Measurements from ENCODE around the gene LCN6. TPM values are rescaled to one million over a fixed set of nuclear protein-coding genes. Genes with fewer than 3 reads are reported as not detected.

Gene LCN6
- total and polyA plus RNA-seq, 2 of the 13 experiments (the other 11 are each of a cell fraction or from before 2014, with no cell fraction given): not detected

GRCh38 chr9:136793086-136793946 is 45.0 kb upstream of the LCN6 start (continued):
- peak; percentile 90 for TF ChIP-seq ZBTB38 (CRISPR knock-in tag; IDR thresholded peaks at IDR 0.05)
- TF ChIP-seq POLR2AphosphoS5 (IDR thresholded peaks at IDR 0.05; ENCODE audit: low read depth, low read length): peak; percentile 84
- TF ChIP-seq HOMEZ (CRISPR knock-in tag; IDR thresholded peaks at IDR 0.05; ENCODE audit: low read depth): peak; percentile 29; the same call in 1 of the 2 replicates
- TF ChIP-seq ZNF703 (CRISPR knock-in tag; IDR thresholded peaks at IDR 0.05; ENCODE audit: borderline replicate concordance): no peak
- TF ChIP-seq HBP1 (CRISPR knock-in tag; IDR thresholded peaks at IDR 0.05; ENCODE audit: low read depth): no peak
- TF ChIP-seq BATF2 (CRISPR knock-in tag; IDR thresholded peaks at IDR 0.05): no peak; the same call in 1 of the 2 replicates
- peak; percentile 83; the same call in 1 of the 2 replicates for TF ChIP-seq ZC3H13 (CRISPR knock-in tag; IDR thresholded peaks at IDR 0.05)
- no peak for TF ChIP-seq ISX (CRISPR knock-in tag; conservative IDR thresholded peaks at IDR 0.05)
- TF ChIP-seq TFDP1 (CRISPR knock-in tag; IDR thresholded peaks at IDR 0.05; ENCODE audit: borderline replicate concordance): 0 out of 2 replicates have a peak, but pooled peaks have one; percentile 27
- peak; percentile 94 for TF ChIP-seq ZNF687 (CRISPR knock-in tag; IDR thresholded peaks at IDR 0.05)
- peak; percentile 30; the same call in 1 of the 2 replicates for TF ChIP-seq DRAP1 (CRISPR knock-in tag; IDR thresholded peaks at IDR 0.05)
- no peak for TF ChIP-seq PREB (CRISPR knock-in tag; IDR thresholded peaks at IDR 0.05)
- TF ChIP-seq PBX2 (CRISPR knock-in tag; IDR thresholded peaks at IDR 0.05): peak; percentile 66; the same call in 1 of the 2 replicates
- TF ChIP-seq MIXL1 (CRISPR knock-in tag; IDR thresholded peaks at IDR 0.05): peak; percentile 48; the same call in 1 of the 2 replicates
- peak; percentile 12; the same call in 1 of the 2 replicates for TF ChIP-seq ZNF607 (CRISPR knock-in tag; IDR thresholded peaks at IDR 0.05; ENCODE audit: borderline replicate concordance)
- TF ChIP-seq PAF1 (CRISPR knock-in tag; IDR thresholded peaks at IDR 0.05): peak; percentile 80; the same call in 1 of the 2 replicates
